NCI-H748 (cell line): ENCODE data around the gene OTOF.

ENCODE experiments used
- DNase-seq: peaks from one replicate; lab custom pipeline; 2025; ENCODE audit not compliant: unreplicated experiment; lab: John Stamatoyannopoulos, UW

Gene OTOF

DNA sequence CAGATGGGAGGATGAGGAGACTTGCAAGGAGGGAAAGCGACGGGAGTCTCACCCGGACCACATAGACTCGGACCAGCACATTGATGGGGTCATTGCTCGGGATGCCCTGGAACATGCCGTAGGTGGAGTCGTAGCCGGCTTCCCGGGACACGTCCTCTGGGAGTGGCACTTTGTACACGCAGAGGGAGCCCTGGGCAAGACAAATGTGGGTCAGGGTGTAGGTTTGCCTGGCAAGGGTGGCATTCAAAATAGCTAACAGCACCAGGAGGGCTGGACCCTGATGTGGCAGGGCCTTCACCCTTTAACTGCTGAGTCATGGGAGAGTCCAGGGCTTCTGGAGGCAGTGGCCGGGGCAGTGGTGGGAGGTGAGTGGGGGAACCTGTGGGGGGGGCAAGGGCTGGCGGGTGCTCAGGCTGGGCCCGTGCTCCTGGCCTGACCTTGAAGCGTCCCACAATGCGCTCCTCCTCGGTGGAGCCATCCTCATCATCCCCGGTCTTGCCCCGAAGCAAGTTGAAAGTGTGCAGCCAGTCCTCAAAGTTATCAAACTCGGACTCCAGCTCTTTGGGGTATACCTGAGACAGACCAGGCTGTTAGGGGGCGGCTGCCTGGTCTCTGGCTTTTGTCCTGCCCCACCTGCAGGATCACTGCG lies 11.1 kb downstream of the OTOF start:
- no peak for DNase-seq

DNA sequence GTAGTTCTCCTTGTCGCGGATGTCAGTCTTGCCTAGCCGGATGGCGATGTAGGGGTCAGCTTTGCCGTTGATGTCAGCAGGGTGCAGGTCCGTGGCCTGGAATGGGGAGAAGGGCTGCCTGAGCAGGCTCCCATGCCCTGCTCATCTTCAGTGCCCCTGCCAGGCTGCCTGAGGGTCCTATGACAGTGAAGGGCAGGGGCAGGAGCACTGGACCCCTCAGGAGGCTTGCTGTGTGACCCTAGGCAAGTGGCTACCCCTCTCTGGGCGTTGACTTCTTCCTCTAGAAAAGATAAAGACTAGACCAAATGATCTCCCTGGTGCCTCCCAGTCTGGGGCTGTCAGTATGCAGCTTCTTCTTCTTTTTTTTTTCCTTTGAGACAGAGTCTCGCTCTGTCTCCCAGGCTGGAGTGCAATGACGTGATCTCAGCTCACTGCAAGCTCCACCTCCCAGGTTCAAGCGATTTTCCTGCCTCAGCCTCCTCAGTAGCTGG lies 11.9 kb downstream of the OTOF start:
- no peak for DNase-seq

DNA sequence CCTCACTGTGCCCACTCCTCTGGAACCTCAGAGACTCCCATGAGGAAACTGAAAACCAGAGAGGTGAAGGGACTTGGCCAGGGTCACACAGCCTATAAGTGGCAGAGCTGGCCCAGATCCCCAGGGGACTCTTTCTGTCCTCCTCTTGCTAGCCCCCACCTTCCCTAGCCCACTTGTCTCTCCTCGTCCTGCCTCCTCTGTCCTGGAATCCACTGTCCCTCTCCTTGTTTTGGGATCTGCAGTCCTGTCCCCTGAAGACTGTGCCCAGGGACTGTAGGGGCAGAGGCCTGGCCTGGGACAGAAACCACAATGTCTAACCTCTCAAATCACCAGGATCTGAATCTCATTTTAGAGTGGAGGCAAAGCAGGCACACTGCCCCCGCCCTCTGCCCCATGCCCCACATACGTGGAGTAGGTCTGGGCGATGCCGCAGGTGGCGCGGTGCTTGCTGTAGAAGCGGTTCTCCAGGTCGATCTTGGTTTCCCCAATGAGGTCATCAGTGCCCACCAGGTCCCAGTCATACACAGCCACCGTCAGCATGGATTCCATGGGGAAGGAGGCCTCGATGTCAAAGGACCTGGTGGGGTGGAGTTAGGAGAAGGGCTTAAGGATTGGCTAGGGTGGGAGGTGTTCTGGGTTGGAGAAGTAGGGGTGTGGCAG lies 12.5 kb downstream of the OTOF start:
- DNase-seq = no peak

DNA sequence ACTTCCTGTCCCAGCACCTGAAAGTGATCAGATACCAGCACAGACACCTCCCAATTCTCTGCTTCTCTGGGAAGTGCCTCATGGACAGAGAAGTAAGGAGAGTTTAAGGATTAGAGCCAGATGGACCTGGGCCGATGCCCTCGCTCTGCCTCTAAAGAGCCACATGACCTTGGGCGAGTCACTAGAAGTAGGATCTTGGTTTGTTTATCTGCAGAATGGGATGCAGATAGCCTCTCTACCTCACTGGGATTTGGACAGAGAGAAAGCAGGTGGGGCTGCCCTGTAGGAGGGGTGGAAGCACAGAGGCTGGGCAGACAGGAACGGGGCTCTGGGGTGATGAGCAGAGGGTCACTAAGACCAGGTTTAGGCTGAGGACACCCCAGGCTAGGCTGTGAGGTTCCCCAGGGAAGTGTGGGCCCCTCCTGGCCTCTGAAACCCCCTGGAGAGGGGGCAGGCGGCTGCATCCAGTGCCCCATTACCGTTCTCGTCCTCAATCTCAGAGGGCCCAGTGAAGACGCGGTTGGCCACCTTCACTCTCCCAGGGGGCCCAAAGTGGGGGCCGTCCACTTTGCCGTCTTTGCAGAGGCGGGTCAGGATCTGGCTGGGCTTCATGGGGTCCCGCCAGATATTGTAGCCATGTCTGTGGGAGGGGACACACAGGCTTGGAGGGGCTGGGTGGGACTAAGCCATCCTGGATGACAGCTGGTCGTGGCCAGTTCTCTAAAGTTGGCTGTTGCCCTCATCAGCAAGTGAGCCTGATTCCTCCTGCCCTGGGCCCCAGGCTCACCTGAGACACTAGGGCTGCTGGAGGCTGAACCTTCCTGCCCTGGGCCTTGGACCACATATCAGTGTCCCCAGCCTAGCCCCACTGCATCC lies 13.3 kb downstream of the OTOF start:
- DNase-seq = no peak

DNA sequence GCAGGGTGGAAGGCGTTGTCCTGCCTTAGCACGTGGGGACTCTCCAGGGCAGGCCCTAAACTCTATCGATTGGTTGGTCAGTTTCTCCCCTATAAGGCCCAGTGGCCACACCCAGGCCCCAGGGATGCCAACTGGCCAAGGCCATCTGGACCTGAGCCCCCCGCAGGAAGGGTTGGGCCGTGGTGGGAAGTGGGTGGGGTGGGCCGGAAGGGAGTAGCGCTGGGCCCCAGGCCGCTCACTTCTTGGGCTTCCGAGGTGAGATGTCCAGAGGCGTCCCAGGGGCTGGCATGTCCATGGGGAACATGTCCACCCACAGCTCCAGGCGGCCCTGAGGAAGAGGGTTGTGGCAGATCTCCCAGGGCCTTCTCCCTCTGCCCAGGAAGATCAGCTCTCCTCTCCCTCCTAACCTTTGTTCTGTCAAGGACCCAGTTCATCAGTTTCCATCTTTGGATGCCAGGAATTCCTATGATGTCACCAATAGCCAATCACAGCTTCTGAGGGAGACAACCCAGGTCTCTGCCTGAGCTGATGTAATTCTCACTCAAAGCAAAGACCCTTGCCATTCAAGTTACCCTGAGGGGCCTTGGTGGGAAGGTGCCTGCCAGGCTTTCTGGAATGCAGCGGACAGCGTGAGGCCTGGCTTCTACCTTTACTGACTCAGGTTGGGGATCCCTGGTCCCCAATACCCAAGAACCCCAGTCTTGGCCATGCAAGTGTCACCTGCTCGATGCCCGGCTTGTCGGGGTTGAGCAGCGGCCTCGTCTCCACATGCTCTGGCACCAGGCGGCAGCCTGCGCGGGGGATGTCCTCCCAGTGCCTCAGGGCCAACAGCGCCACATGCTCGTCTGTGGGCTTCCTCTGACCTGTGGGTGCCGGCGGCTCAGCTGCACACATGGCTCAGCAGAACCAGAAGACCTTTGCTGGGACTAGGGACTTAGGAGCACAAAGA lies 14.4 kb downstream of the OTOF start:
- DNase-seq = no peak

DNA sequence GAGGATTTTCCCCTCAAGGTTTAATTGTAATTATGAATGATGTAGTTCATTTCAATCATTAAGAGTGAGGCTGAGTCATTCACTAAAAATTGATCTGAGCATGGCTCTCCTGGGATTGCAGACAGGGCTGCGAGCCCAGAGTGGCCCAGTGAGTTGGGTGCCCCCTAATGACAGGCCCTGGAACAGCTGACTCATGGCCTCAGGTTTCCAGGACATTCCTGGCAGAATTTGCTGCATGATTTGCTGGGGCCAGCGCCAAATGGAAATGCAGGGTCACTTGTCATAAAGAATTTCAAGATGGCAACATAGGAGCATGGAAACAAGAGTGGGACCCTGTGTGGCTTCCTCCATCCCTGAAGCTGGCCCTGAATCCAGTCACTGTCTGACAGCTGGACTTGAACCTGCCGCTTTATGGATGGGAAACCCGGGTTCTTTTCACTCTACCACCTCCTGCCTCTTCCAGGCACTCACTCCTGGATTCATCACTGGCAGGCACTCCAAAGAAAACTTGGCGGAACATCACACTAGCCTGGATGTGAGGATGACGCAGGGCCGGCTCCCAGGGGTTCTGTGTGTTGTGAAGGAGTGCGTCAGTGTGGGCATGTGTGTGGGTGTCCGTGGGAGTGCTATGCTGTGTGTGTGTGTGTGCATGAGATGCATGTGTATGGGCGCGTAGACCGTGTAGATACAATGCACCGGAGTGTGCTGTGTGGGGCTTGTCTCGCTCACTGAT lies 15.2 kb downstream of the OTOF start:
- peak; percentile 35 for DNase-seq

DNA sequence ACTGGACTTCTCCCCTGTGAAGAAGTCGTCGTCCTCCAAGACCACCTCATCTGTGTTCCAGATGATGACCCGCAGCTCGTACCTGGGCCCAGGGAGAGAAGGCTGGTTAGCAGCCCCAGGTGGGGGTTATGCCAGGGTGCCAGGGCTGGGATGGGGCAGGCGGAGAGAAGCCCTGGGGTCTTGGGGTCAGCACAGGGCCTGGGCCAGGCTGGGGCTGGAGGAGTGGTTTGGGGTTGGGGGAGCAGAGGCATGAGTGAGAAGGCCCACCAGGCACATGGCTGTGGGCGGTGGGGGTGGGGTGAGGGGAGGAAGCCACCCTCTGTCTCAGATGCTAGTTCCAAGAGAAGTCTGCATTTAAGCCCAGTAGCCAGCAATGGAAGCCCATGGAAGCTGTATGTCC lies 15.8 kb downstream of the OTOF start:
- no peak for DNase-seq

DNA sequence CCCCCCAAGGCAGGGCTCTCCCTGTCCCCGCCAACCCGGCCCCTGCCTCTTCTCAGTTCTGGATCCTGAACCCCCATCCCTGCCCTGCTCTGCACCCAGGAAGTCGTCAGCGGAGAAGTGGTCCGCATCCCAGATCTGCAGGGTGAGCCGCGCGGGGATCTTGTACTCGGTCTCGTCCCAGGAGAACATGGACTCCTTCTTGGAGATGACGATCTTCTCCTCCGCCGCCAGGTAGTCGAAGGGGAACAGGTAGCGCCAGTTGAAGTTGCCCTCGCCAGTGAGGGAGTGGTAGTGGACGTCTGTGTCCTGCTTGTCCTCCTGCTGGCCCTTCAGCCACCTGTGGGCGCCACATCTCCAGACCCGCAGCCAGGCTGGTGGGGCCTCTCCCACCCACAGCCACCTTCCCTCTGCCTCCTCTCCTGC lies 16.3 kb downstream of the OTOF start:
- no peak for DNase-seq

DNA sequence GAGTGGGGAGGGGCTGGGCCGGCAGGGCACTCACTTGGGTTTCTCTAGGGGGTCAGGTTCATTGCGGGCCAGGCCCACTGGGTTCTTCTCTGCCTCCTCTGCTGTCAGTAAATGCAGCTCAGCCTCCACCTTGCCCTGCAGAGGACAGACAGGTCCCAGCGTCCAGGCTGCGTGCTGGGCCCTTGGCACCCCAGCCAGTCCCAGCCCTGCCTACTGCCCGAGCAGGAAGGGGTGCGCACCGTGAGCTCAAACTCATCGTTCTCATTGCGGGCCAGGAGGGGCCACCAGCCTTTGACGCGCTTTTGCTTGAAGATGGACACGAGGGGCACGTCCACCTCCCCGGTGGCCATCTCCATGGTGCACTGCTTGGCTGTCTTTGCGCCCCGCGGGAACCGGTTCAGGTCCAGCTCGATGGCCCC lies 17.3 kb downstream of the OTOF start:
- DNase-seq = no peak

DNA sequence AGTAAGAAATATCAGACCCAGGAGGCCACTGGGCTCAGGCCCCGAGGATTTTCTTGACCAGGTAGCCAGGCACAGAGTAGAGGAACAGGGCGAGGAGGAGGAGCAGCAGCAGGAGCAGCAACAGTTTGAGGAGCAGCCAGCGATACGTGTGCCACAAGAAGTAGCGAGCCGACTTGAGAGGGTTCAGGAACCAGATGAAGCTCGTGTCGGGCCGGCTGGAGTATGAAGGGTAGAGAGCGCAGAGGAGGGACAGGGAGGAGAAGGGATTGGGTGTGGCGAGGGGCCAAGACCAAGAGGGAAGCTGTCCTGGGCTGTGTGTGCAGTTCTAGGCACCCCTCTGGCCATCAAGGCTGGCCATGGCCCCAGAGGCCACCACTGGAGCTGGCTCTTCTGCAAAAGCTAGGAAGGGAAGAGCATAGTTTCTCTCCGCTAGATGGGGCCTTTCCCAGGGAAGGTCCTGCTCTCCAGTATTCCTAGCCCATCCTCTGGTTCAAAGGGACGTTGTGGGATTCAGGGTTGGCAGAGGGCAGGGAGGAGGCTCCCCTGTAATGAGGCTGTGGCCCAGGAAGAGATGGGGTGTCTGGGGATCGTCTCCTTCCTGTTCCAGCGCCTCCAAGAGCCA lies 17.8 kb downstream of the OTOF start:
- no peak for DNase-seq

DNA sequence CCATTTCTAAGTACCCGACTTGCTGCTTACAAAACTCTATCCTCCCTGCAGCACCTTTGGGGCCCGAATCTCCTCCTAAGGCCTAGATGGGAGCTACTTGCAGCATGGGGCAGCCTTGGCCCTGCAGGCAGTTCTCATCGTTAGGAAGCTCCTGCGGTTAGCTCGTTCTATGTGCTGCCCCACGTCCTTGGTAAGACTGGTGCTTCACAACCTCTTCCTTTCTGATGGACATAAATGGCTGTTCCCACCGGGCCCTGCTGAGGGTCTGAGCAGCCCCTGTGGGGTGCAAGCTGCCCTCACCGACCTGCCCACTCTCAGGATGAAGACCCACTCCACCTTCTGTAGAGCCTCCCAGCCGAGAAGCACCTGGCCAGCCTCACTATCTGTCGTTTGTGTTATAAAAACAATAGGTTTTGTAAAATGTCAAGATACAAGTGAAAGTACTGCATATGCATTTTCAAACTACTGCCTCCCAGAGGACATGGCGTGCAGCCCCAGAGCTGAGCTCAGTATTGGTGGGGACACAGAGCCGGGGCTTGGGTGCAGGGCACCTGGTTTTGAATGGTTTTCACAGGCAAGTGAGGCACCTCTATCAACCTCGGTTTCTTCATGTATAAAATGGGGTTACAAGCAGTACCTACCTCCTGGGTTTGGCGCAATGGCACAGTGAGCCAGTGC lies 19.4 kb downstream of the OTOF start:
- no peak for DNase-seq

DNA sequence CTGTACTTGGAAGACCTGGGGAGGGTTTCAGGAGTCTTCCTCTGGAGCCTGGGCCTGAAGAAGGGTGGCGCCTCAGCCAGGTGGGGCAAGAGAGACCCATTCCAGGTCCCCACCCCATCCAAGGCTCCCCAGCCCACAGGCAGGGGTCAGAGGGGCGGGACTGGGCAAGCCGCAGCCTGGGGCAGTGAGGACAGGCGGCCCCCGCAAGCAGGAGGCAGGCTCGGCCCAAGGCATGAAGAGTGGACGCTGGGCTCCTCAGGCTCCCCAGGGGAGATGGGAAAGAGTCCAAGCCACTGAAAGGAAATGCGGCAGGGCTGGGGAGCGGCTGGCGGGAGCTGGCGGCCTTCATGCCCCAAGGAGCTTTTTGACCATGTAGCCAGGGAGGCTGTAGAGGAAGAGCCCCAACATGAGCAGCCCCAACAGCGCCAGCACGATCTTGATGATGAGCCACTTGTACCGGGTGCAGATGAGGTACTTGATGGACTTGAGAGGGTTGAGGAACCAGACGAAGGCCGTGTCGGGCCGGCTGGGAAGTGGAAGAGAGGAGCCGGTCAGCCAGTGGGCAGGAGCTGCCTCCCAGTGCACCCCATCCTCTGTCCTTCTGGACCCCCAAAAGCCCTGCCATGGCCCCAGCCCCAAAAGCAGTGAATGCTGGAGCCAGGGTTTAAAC lies 20.1 kb downstream of the OTOF start:
- DNase-seq = no peak

DNA sequence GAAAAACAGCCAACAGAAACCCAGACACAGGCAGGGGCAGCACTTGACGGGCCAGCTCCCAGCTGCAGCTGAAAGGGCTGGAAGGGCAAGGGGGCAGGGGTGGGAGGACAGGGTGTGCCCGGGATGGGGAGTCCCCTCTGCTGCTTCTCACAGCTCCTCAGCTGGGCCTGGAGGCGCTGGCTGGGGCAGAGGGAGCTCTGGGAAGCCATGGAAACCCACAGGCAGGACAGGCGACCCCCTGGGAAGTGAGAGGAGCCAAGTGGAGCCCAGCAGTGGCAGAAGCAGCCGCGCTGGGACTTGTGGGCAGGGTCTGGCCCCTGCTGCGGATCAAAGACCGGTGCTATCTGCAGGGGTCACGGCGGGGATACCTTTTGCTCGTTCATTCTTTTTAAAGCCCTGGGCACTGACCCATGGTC lies 20.7 kb downstream of the OTOF start:
- DNase-seq = no peak

DNA sequence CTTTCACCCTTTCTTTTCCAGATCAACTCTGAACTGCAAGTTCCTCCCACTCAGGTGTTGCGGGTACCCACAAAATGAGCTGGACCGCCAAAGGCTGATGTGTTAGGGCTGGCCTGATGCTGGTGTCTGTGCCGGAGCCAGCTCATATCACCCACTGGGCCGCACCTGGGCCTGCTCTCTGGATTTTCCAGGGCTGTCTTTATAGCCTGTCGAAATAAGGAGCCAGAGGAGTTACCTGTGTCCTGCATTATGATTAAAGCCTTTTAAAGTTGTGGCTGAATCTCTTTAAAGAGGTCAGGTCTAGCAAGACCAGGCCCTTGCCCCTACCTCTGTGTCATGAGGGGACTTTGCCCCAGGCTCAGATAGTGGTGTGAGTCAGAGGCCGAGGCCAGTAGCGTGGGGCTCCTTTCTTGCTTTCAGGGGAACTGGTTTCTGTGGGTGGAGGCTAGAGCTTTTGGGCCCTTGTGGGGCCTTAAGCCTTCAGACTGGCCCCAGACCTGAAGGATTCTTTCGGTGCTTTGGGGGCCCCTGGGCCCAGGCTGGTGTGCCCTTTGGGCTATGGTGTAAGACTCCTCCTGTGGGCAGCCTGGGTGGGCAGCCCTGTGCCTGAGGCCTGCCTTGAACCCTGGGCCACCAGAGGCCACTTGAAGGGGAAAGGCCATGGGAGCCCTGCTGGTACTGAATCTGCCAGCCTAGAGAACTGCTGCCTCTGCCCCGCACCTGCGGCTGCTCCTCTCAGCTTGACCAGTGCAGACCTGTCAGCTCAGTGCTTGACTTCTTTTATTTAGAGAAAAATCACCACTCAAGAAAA lies 21.3 kb downstream of the OTOF start:
- DNase-seq = no peak

DNA sequence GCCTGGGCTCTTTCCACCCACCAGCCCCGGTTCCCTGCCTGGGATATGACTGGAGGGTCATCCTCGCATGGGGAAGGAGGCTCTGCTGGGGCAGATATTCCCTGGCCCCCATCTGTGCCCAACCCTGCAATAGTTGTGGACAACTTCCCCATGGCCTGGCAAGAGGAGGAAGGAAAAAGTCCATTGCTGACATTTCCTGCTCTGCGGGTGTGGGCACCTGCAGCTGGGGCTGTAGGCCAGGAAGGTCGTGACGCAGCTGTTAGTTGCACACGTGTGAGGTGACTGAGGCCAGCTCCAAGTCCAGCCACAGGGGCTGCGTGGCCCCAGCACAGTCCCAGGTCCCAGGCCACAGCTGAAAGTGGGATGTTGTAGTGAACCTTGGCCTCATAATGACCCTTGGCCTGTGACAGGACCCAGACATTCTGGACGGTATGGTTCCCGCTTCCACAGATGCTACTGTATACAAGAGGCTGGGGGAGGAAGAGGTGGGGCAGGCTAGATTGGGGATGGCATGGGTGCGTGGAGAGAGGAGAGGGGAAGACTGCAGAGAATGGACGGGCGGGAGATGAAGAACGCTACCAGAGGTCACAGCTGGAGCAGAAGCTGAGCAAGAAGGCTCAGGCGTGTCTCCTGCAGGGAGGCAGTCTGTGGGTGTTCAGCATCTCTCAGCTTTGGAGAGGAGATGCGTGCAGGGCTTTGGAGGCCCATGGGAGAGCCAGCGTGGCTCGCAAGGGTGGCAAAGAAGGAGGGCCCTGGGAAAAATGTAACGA lies 22.1 kb downstream of the OTOF start:
- no peak for DNase-seq

DNA sequence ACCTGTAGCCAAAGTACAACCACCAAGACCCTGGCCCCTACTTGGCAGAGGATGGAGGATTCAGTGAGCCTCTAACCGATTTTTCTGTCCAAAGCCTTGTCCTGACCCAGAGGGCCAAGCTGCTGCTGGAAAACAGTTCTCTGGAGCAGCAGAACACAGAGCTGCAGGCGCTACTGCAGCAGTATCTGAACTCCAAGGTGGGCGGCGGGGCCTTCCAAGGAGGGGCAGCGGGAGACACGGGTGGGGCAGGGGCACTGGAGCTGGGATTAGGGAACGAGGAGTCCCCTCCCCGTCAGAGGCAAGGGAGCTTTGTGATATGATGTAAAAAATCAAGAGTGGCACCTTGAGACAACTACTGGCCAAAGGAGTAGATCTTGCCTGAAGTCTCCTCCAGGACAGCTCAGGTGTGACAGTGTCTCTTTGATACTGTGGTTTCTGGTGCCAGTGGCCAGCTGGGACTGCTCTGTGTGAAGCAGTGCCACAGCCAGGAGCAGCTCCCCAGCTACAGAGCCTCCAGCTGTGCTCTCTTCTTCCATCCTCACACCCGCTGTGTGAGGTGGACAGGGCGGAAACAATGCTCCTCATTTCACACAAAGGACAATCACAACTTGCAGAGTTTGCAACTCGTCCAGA lies 22.8 kb downstream of the OTOF start:
- no peak for DNase-seq
